Keratinocyte (primary cell): ENCODE results near the gene ANKRD44.

ENCODE experiments used
- EZH2 ChIP-seq: IDR thresholded peaks from one replicate; pipeline ENCODE4 v1.6.1; 2012; ENCODE audit warnings: inconsistent platforms, mild to moderate bottlenecking, low read length, moderate library complexity
- TF ChIP-seq, protein P1 (sequence below), 3 experiments: IDR thresholded peaks in 1 of 3; conservative IDR thresholded peaks in 1 of 3; optimal IDR thresholded peaks in 1 of 3; 2 replicates in 2 of 3; 3 replicates in 1 of 3; pipeline versions ENCODE3 to v1.5.1; 2011; ENCODE audit warnings: low read length in 3 of 3, mild to moderate bottlenecking in 3 of 3, moderate library complexity in 2 of 3, control low read depth in 1 of 3, inconsistent platforms in 1 of 3; ENCODE audit not compliant: insufficient read depth in 2 of 3; ENCODE audit errors: extremely low read depth in 1 of 3

- TF ChIP-seq, protein P1, sequence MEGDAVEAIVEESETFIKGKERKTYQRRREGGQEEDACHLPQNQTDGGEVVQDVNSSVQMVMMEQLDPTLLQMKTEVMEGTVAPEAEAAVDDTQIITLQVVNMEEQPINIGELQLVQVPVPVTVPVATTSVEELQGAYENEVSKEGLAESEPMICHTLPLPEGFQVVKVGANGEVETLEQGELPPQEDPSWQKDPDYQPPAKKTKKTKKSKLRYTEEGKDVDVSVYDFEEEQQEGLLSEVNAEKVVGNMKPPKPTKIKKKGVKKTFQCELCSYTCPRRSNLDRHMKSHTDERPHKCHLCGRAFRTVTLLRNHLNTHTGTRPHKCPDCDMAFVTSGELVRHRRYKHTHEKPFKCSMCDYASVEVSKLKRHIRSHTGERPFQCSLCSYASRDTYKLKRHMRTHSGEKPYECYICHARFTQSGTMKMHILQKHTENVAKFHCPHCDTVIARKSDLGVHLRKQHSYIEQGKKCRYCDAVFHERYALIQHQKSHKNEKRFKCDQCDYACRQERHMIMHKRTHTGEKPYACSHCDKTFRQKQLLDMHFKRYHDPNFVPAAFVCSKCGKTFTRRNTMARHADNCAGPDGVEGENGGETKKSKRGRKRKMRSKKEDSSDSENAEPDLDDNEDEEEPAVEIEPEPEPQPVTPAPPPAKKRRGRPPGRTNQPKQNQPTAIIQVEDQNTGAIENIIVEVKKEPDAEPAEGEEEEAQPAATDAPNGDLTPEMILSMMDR (optimal IDR thresholded peaks at IDR 0.05 in 1 of 3, IDR thresholded peaks at IDR 0.05 in 1 of 3, conservative IDR thresholded peaks at IDR 0.05 in 1 of 3; ENCODE audit: extremely low read depth in 1 of 3, insufficient read depth in 2 of 3, low read length in 3 of 3), result no peak
- TF ChIP-seq EZH2, result no peak
These were observed 256.1 kb downstream of the ANKRD44 start for GRCh38 chr2:197054437-197054836.
